Measurements from ENCODE around the gene TCOF1.

GRCh38 chr5:150401376-150402228 lies 44.1 kb downstream of the TCOF1 start:
- no peak for TF ChIP-seq POLR2A (IDR thresholded peaks at IDR 0.05)
- no peak for TF ChIP-seq CTCF (IDR thresholded peaks at IDR 0.05)
